Ascending aorta (tissue), 2 donors: ENCODE measurements around the gene ICAM5. TPM values are rescaled to one million over a fixed set of nuclear protein-coding genes. Genes with fewer than 3 reads are reported as not detected.
"Not testable (repeated sequence)": the region's sequence is repeated elsewhere in the genome, so short reads cannot be mapped to it uniquely, and the experiment has no call there.

Experiments
- DNase-seq, 2 donors: peaks; one replicate each; pipeline ENCODE4 v3.0.0-alpha.2; 2019; ENCODE audit warnings: low spot score in 2 of 2
- H3K27ac ChIP-seq, 2 donors: fragments of 200-600 bp; sonication (generic); one replicate each; pipeline ENCODE4 v1.5.1; 2016 to 2017; ENCODE audit warnings: mild to moderate bottlenecking in 1 of 2
- H3K27me3 ChIP-seq: fragments of 200-600 bp; sonication (generic); one replicate; pipeline ENCODE4 v1.5.1; 2017
- H3K36me3 ChIP-seq, 2 donors: fragments of 200-600 bp; sonication (generic); one replicate each; pipeline ENCODE4 v1.5.1; 2016
- H3K4me1 ChIP-seq, 2 donors: fragments of 200-600 bp; sonication (generic); one replicate each; pipeline ENCODE4 v1.5.1; 2016 to 2017; ENCODE audit warnings: mild to moderate bottlenecking in 1 of 2
- H3K4me3 ChIP-seq, 2 donors: fragments of 200-600 bp; sonication (generic); one replicate each; pipeline ENCODE4 v1.5.1; 2016 to 2017; ENCODE audit warnings: mild to moderate bottlenecking in 1 of 2
- H3K9me3 ChIP-seq, 2 donors: fragments of 200-600 bp; sonication (generic); one replicate each; pipeline ENCODE4 v1.5.1; 2016
- intact Hi-C: fragments of 100-400 bp; cut with DNase I; formaldehyde crosslinking; loops from one replicate; pipeline ENCODE4 v1.15.1; 2023
- total RNA-seq: library from RNA; depleted of rRNA; stranded (reverse); fragments of >200 nt; gene quantifications from one replicate; pipeline ENCODE4 v1.1.0, GENCODE V29; 2016
- TF ChIP-seq, protein P1 (sequence below), 3 experiments: fragments of 200-600 bp in 2 of 3; fragments of 450-650 bp in 1 of 3; sonication (generic) in 2 of 3; IDR thresholded peaks; one replicate each; pipeline ENCODE4 v1.5.1; 2016 to 2019; ENCODE audit warnings: antibody characterized with exemption in 3 of 3, mild to moderate bottlenecking in 1 of 3, moderate library complexity in 1 of 3

Gene ICAM5
- total RNA-seq, 1 donor from 2014 or later = 2.2 TPM

- intact Hi-C loops = loop anchor here (2.0 kb wide), 1 partner anchor 61 kb away; the partner anchor contains the start of gene RAVER1
- TF ChIP-seq, protein P1, sequence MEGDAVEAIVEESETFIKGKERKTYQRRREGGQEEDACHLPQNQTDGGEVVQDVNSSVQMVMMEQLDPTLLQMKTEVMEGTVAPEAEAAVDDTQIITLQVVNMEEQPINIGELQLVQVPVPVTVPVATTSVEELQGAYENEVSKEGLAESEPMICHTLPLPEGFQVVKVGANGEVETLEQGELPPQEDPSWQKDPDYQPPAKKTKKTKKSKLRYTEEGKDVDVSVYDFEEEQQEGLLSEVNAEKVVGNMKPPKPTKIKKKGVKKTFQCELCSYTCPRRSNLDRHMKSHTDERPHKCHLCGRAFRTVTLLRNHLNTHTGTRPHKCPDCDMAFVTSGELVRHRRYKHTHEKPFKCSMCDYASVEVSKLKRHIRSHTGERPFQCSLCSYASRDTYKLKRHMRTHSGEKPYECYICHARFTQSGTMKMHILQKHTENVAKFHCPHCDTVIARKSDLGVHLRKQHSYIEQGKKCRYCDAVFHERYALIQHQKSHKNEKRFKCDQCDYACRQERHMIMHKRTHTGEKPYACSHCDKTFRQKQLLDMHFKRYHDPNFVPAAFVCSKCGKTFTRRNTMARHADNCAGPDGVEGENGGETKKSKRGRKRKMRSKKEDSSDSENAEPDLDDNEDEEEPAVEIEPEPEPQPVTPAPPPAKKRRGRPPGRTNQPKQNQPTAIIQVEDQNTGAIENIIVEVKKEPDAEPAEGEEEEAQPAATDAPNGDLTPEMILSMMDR (IDR thresholded peaks at IDR 0.05) = no peak
- H3K27me3 ChIP-seq = no peaks in the 10 kb centered on the region
- peak overlapping the region; percentile 50 to 59 for H3K4me3 ChIP-seq
- H3K4me1 ChIP-seq = peaks cover 7 to 15% of the 10 kb centered on the region in 2 donors
- H3K9me3 ChIP-seq = no peaks in the 10 kb centered on the region
- H3K27ac ChIP-seq = peak overlapping the region; percentile 69 to 81
- DNase-seq = no peak
- no peaks in the 10 kb centered on the region for H3K36me3 ChIP-seq
These were observed 18.1 kb upstream of the ICAM5 start for GRCh38 chr19:10271543-10272086.

DNA sequence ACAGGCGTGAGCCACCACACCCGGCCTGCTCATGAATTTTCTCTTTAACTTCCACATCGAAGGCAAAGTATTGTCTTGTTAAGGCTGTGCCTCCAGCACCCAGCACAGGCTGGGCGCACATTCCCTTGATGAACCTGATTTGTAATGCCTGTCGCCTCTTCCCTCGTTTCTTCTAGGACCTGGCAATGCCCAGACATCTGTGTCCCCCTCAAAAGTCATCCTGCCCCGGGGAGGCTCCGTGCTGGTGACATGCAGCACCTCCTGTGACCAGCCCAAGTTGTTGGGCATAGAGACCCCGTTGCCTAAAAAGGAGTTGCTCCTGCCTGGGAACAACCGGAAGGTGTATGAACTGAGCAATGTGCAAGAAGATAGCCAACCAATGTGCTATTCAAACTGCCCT, 15.2 kb upstream of the ICAM5 start:
- Histone ChIP-seq H3K4me3 (no peak overlapping the region), H3K9me3 (no peaks in the 10 kb centered on the region), H3K27me3 (no peaks in the 10 kb centered on the region), H3K4me1 (peaks cover 6 to 15% of the 10 kb centered on the region in 2 donors), H3K27ac (no peak overlapping the region), H3K36me3 (no peaks in the 10 kb centered on the region)
- TF ChIP-seq, protein P1 (IDR thresholded peaks at IDR 0.05) = no peak
- intact Hi-C loops = no loop called here
- DNase-seq = no peak

DNA sequence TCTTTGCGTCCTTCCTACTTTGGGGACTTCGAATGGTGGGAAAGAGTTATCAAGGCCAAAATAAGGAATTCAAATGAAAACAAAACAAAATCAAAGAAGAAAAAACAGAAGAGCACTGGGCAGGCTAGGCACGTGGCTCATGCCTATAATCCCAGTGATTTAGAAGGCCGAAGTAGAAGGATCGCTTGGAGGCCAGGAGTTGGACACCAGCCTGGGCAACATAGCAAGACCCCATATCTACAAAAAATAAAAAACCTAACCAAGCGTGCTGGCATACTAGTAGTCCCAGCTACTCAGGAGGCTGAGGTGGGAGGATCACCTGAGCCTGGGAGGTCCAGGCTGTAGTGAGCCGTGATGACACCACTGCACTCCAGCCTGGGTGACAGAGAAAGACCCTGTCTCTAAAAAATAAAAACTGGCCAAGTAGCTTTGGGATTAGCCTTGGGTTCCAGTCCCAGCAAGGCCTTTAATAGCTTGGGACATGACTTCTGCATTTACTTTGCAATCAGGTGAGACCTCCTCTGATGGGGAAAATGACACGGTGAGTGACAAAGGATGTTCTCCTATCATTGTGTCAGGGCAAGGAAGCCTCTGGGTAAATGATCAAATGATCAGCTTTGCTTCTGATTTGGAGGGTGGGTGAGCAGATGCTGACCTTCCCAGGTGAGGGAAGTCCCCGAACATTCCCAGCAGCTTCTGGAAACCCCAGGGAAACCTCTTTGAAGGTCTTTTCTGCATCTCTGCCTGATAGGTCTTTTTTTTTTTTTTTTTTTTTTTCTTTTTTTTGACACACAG, 11.8 kb upstream of the ICAM5 start:
- DNase-seq = no peak
- Histone ChIP-seq H3K4me1 (no peaks in the 10 kb centered on the region), H3K4me3 (no peak overlapping the region), H3K27me3 (no peaks in the 10 kb centered on the region), H3K27ac (no peak overlapping the region), H3K36me3 (no peaks in the 10 kb centered on the region), H3K9me3 (no peaks in the 10 kb centered on the region)
- TF ChIP-seq, protein P1 (IDR thresholded peaks at IDR 0.05) = no peak
- intact Hi-C loops = no loop called here

DNA sequence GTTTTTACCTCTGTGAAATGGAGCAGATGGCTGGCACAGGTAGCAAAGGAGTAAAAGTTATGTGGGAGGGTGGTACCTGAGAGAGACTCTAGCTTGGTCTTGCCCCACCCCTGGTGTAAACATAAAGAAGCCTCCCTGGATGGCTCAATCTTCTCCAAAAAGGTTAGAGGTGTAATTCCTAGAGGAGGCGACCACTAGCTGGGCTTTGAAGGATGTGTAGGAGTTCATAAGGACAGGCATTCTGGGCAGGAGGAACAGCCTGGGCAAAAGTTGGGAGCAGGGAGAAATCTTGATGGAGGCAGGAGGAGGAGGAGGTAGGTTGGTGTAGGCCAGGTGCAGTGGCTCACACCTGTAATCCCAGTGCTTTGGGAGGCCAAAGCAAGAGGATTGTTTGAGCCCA, 10.8 kb upstream of the ICAM5 start:
- TF ChIP-seq, protein P1 (IDR thresholded peaks at IDR 0.05) = no peak
- H3K4me3 ChIP-seq = no peak overlapping the region
- no peak overlapping the region for H3K27ac ChIP-seq
- intact Hi-C loops = no loop called here
- peaks cover under 1 to 2% of the 10 kb centered on the region in 2 donors for H3K36me3 ChIP-seq
- no peak for DNase-seq
- H3K9me3 ChIP-seq = no peaks in the 10 kb centered on the region
- no peaks in the 10 kb centered on the region for H3K27me3 ChIP-seq
- no peaks in the 10 kb centered on the region for H3K4me1 ChIP-seq

DNA sequence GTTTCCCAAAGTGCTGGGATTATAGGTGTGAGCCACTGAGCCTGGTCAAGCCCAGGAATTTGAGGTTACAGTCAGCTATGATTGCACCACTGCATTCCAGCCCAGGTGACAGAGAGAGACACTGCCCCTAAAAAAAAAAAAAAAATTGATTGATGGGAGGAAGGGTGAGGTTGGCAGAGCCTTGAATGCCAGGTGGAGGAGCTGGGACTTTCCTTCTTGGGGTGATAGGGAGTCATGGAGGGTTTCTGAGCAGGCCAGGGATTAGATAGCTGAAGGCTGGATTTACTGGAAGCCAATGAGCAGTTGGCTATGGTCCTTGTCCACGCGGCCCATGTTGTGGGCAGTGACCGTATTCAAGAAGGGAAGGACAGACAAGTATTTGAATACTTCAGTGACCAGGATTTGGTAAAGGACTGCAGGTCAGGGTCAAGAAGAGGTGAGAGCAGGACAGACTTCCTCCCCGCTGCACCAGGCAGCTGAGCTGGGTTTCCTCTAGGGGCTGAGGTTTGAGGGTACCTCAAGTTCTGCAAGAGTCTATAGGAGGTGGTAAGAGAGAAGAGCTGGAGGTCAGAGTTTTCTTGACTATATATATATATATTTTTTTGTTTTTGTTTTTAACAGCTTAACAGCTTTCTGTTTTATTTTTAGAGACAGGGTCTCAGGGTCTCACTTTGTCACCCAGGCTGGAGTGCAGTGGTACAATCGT, 9.9 kb upstream of the ICAM5 start:
- intact Hi-C loops = no loop called here
- Histone ChIP-seq H3K27ac (no peak overlapping the region), H3K9me3 (no peaks in the 10 kb centered on the region), H3K4me3 (no peak overlapping the region), H3K4me1 (no peaks in the 10 kb centered on the region), H3K36me3 (peaks cover 5 to 8% of the 10 kb centered on the region in 2 donors), H3K27me3 (no peaks in the 10 kb centered on the region)
- TF ChIP-seq, protein P1 (IDR thresholded peaks at IDR 0.05) = no peak
- DNase-seq = no peak

- H3K9me3 ChIP-seq, H3K27ac ChIP-seq, H3K4me1 ChIP-seq, H3K4me3 ChIP-seq, intact Hi-C loops, H3K27me3 ChIP-seq, H3K36me3 ChIP-seq, DNase-seq: not testable (repeated sequence)
These were observed 7.7 kb upstream of the ICAM5 start for GRCh38 chr19:10282043-10282442.
